GM18870 (cell line): Measurements from ENCODE around the gene IDH3B.

Experiments
- ATAC-seq: cut with Tn5 transposase; IDR thresholded peaks from one replicate; pipeline ENCODE4 v1.9.1; 2021; ENCODE audit warnings: moderate library complexity; ENCODE audit not compliant: unreplicated experiment

Gene IDH3B

GRCh38 chr20:2624190-2624589, 39.8 kb downstream of the IDH3B start:
- ATAC-seq: no peak

GRCh38 chr20:2619961-2620595, 43.9 kb downstream of the IDH3B start:
- ATAC-seq: no peak

GRCh38 chr20:2619337-2619736, 44.7 kb downstream of the IDH3B start:
- no peak for ATAC-seq

- no peak for ATAC-seq
Measured at GRCh38 chr20:2618815-2619214, 45.2 kb downstream of the IDH3B start.

GRCh38 chr20:2617099-2617714, 46.8 kb downstream of the IDH3B start:
- ATAC-seq: no peak

GRCh38 chr20:2616634-2617033, 47.4 kb downstream of the IDH3B start:
- ATAC-seq: no peak

GRCh38 chr20:2612073-2612472, 51.9 kb downstream of the IDH3B start:
- no peak for ATAC-seq

GRCh38 chr20:2610941-2611720, 52.9 kb downstream of the IDH3B start:
- ATAC-seq: no peak

- no peak for ATAC-seq
Measured at GRCh38 chr20:2610326-2610725, 53.7 kb downstream of the IDH3B start.
